K562 (cell line): ENCODE results near the gene RHBDL3. TPM values are rescaled to one million over a fixed set of nuclear protein-coding genes. Genes with fewer than 3 reads are reported as not detected.
"Not testable (repeated sequence)": the region's sequence is repeated elsewhere in the genome, so short reads cannot be mapped to it uniquely, and the experiment has no call there.

Source experiments
- ATAC-seq: fragments of 200-7000 bp; cut with Tn5 transposase; 3 replicates; pipeline ENCODE4 v1.9.1; 2020; ENCODE audit warnings: moderate library complexity
- BruUV-seq: library from RNA; stranded (reverse); fragments of 400-500 nt; replicated peaks from 2 replicates; lab custom pipeline; 2021; lab: Mats Ljungman, UMichigan
- CTCF ChIA-PET: fragments of 300-600 bp; formaldehyde crosslinking; extraction: SDS; loops from one replicate; lab custom pipeline; 2021; ENCODE audit warnings: low intra/inter-chr PET ratio; lab: Yijun Ruan, JAX
- POLR2A ChIA-PET: fragments of 300-600, 350-650 bp; sonication (Branson Sonifier 250); formaldehyde crosslinking; extraction: SDS; loops from one replicate; lab custom pipeline; 2021; ENCODE audit warnings: antibody characterized with exemption, inconsistent platforms; lab: Yijun Ruan, JAX
- DNase-seq, 4 experiments: peaks; one replicate each; pipeline versions ENCODE4 v3.0.0 to v3.0.0-alpha.2; 2011 to 2018; ENCODE audit warnings: low spot score in 3 of 4, mixed read lengths in 3 of 4; ENCODE audit errors: extremely low read depth in 1 of 4
- FAIRE-seq: peaks from 2 replicates; lab custom pipeline; 2011; peaks lifted over from hg19 to GRCh38; lab: Jason Lieb, UNC
- H2AFZ ChIP-seq: 2 replicates; pipeline ENCODE4 v1.6.0; 2011; ENCODE audit warnings: low read depth, low read length, control low read depth, inconsistent platforms
- H3K27ac ChIP-seq: fragments of 200-600 bp; 3 replicates; pipeline ENCODE4 v1.8.0; 2011; ENCODE audit warnings: low read depth, mild to moderate bottlenecking, control low read depth, inconsistent platforms, low read length, moderate library complexity, mixed read lengths; ENCODE audit errors: extremely low read depth
- H3K27me3 ChIP-seq, 2 experiments: fragments of 300-600 bp in 1 of 2; 2 replicates in 1 of 2; 3 replicates in 1 of 2; pipeline versions ENCODE4 v1.6.0 to v1.8.0; 2011; ENCODE audit warnings: inconsistent platforms in 2 of 2, low read length in 2 of 2, mild to moderate bottlenecking in 1 of 2, mixed read lengths in 1 of 2, moderate library complexity in 1 of 2; ENCODE audit not compliant: control insufficient read depth in 2 of 2, insufficient read depth in 2 of 2
- H3K36me3 ChIP-seq: fragments of 300-600 bp; 3 replicates; pipeline ENCODE4 v1.8.0; 2011; ENCODE audit warnings: mild to moderate bottlenecking, low read length, inconsistent platforms; ENCODE audit not compliant: control insufficient read depth, insufficient read depth
- H3K4me1 ChIP-seq, 2 experiments: fragments of 200-600 bp in 1 of 2; replicated peaks in 1 of 2; 2 replicates in 1 of 2; 3 replicates in 1 of 2; pipeline versions ENCODE4 v1.5.1 to v1.8.0; 2011; ENCODE audit warnings: inconsistent platforms in 2 of 2, low read length in 2 of 2, mild to moderate bottlenecking in 1 of 2, mixed read lengths in 1 of 2, moderate library complexity in 1 of 2; ENCODE audit not compliant: control insufficient read depth in 2 of 2, insufficient read depth in 2 of 2
- H3K4me2 ChIP-seq: 2 replicates; pipeline ENCODE4 v1.6.1; 2011; ENCODE audit warnings: low read length, control low read depth, inconsistent platforms, mixed read lengths; ENCODE audit not compliant: insufficient read depth
- H3K4me3 ChIP-seq: fragments of 200-600 bp; sonication (generic), shearing (Covaris generic); 2 replicates; pipeline ENCODE4 v1.5.1; 2016; ENCODE audit warnings: control low read depth, inconsistent platforms
- H3K79me2 ChIP-seq: fragments of 200-600 bp; 3 replicates; pipeline ENCODE4 v1.8.0; 2011; ENCODE audit warnings: low read length, inconsistent platforms; ENCODE audit not compliant: control insufficient read depth, insufficient read depth
- H3K9ac ChIP-seq, 2 experiments: 2 replicates each; pipeline versions ENCODE4 v1.6.0 to v1.6.1; 2011; ENCODE audit warnings: low read depth in 2 of 2, low read length in 2 of 2, control low read depth in 1 of 2, inconsistent platforms in 1 of 2, mild to moderate bottlenecking in 1 of 2, mixed read lengths in 1 of 2; ENCODE audit not compliant: insufficient read depth in 1 of 2
- H3K9me1 ChIP-seq: one replicate; pipeline ENCODE4 v1.6.0; 2011; ENCODE audit warnings: inconsistent platforms, mild to moderate bottlenecking, low read length, moderate library complexity; ENCODE audit not compliant: control insufficient read depth, insufficient read depth
- H3K9me3 ChIP-seq: replicated peaks from 2 replicates; pipeline ENCODE4 v1.5.1; 2011; ENCODE audit warnings: low read depth, low read length, inconsistent platforms; ENCODE audit not compliant: control insufficient read depth, insufficient read depth
- H4K20me1 ChIP-seq: replicated peaks from 2 replicates; pipeline ENCODE4 v1.6.1; 2011; ENCODE audit warnings: low read length, inconsistent platforms, mixed read lengths; ENCODE audit not compliant: control insufficient read depth, insufficient read depth
- ARID2 ChIP-seq: fragments of 450-650 bp; IDR thresholded peaks from 2 replicates; pipeline ENCODE4 v1.6.1; 2017; ENCODE audit warnings: antibody characterized with exemption, mild to moderate bottlenecking
- CREM ChIP-seq: IDR thresholded peaks from 2 replicates; pipeline ENCODE4 v1.6.1; 2014; ENCODE audit warnings: antibody characterized with exemption, low read depth
- JUND ChIP-seq, 2 experiments: IDR thresholded peaks; 2 replicates in 1 of 2; 3 replicates in 1 of 2; pipeline ENCODE4 v1.6.1; 2011; ENCODE audit warnings: borderline replicate concordance in 2 of 2, low read depth in 2 of 2, low read length in 2 of 2, improper control_type of control experiment in 1 of 2, missing biosample characterization in 1 of 2, missing genetic modification characterization in 1 of 2, missing genetic modification reagents in 1 of 2
- KDM1A ChIP-seq, 2 experiments: fragments of 450-650 bp; IDR thresholded peaks; 2 replicates each; pipeline ENCODE4 v1.6.1; 2016; ENCODE audit warnings: mild to moderate bottlenecking in 2 of 2
- MYNN ChIP-seq, 2 experiments: sonication (generic); formaldehyde crosslinking in 1 of 2; IDR thresholded peaks; 2 replicates each; pipeline versions ENCODE4 v1.5.0 to v1.6.1; 2016 to 2020; ENCODE audit warnings: antibody characterized with exemption in 1 of 2, missing genetic modification reagents in 1 of 2
- PTTG1 ChIP-seq: fragments of 450-650 bp; IDR thresholded peaks from 2 replicates; pipeline ENCODE4 v1.6.1; 2016; ENCODE audit warnings: low read depth, mild to moderate bottlenecking, missing genetic modification characterization, missing compliant biosample characterization
- THRAP3 ChIP-seq: fragments of 450-650 bp; IDR thresholded peaks from 2 replicates; pipeline ENCODE4 v1.6.1; 2016; ENCODE audit warnings: mild to moderate bottlenecking, inconsistent platforms, borderline replicate concordance
- XRCC5 ChIP-seq: fragments of 200-400 bp; formaldehyde crosslinking; IDR thresholded peaks from 2 replicates; pipeline ENCODE4 v1.6.1; 2017; ENCODE audit warnings: low read depth, mild to moderate bottlenecking, low read length
- ZBTB7A ChIP-seq: IDR thresholded peaks from 2 replicates; pipeline ENCODE4 v1.6.1; 2011; ENCODE audit warnings: low read depth, mild to moderate bottlenecking, low read length, moderate library complexity, borderline replicate concordance; ENCODE audit not compliant: control insufficient read depth
- ZFPM2 ChIP-seq: fragments of 250-450 bp; sonication (Bioruptor Pico); IDR thresholded peaks from 2 replicates; pipeline ENCODE4 v1.5.1; 2022; ENCODE audit warnings: mild to moderate bottlenecking
- WGBS: fragments of 100-300 bp; shearing (Covaris generic); methylation state at CpG from one replicate; pipeline ENCODE4 v1.1.6; 2016; ENCODE audit warnings: low coverage, mixed read lengths; ENCODE audit not compliant: insufficient coverage; ENCODE audit errors: missing lambda C conversion rate; 5-methylcytosine and 5-hydroxymethylcytosine counted together
- in situ Hi-C: fragments of 300-500 bp; cut with MboI; formaldehyde crosslinking; loops from 4 replicates; pipeline ENCODE4 v1.15.0; 2018; ENCODE audit warnings: inconsistent platforms, mixed read lengths
- intact Hi-C: fragments of 100-400 bp; cut with micrococcal nuclease; formaldehyde crosslinking; loops from 2 replicates; pipeline ENCODE4 v1.14.2; 2022
- polyA plus RNA-seq, 8 experiments: library from polyadenylated mRNA; depleted of rRNA in 4 of 8; stranded (reverse) in 5 of 8; unstranded in 3 of 8; fragments of >200 nt; fragmentation: Nextera tagmentation in 2 of 8; fragmentation: Illumina TruSeq in 1 of 8; extraction: Ambion mirVana in 2 of 8; extraction: Trizol in 1 of 8; gene quantifications; 2 replicates each; pipeline versions ENCODE4 v1.2.1 to v1.2.3, GENCODE V29; 2011 to 2014; ENCODE audit warnings: inconsistent platforms in 1 of 8, missing spikeins in 1 of 8
- total RNA-seq, 7 experiments: library from RNA; depleted of rRNA in 6 of 7; stranded (reverse); fragments of >200 nt in 6 of 7; fragmentation: Illumina TruSeq in 2 of 7; extraction: Trizol in 2 of 7; gene quantifications; 2 replicates each; pipeline versions ENCODE4 v1.2.1 to v1.2.3, GENCODE V29; 2011 to 2021; ENCODE audit warnings: low replicate concordance in 1 of 7
- TF ChIP-seq, protein P1 (sequence below): fragments of 250-450 bp; sonication (Bioruptor Pico); IDR thresholded peaks from 2 replicates; pipeline ENCODE4 v1.4.0; 2020; ENCODE audit warnings: mild to moderate bottlenecking
- TF ChIP-seq, protein P2 (sequence below): fragments of 450-650 bp; IDR thresholded peaks from 2 replicates; pipeline ENCODE4 v1.6.1; 2014; ENCODE audit warnings: low read depth, mild to moderate bottlenecking, moderate library complexity, borderline replicate concordance
- TF ChIP-seq, protein P3 (sequence below): fragments of 450-650 bp; IDR thresholded peaks from 2 replicates; pipeline ENCODE4 v1.6.1; 2018; ENCODE audit not compliant: partially characterized antibody

RHBDL3 gene
- total and polyA plus RNA-seq, 9 of the 15 experiments (the other 6 are each of a cell fraction or from before 2014, with no cell fraction given), result 0.06 to 0.31 (median 0.09) TPM; not detected in 4

DNA sequence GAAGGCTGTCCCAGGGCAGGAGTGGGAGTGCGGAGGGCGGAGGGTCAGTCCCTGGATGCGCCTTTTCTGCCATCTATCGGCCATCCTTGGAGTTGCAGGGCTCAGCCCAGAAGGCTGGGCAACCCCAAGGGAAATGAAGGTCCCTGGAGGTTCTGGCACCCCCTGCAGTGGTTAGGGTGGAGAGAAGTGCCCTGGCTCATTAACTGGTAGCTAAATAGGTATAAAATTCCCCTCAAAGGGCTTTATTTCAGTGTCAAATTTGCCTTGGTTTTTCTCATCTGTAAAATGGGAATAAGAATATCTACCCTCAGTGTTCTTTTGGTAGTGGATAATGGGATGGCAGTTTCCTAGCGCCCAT is 53.9 kb downstream of the RHBDL3 start (continued):
- TF ChIP-seq, protein P1, sequence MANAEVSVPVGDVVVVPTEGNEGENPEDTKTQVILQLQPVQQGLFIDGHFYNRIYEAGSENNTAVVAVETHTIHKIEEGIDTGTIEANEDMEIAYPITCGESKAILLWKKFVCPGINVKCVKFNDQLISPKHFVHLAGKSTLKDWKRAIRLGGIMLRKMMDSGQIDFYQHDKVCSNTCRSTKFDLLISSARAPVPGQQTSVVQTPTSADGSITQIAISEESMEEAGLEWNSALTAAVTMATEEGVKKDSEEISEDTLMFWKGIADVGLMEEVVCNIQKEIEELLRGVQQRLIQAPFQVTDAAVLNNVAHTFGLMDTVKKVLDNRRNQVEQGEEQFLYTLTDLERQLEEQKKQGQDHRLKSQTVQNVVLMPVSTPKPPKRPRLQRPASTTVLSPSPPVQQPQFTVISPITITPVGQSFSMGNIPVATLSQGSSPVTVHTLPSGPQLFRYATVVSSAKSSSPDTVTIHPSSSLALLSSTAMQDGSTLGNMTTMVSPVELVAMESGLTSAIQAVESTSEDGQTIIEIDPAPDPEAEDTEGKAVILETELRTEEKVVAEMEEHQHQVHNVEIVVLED, result no peak
- TF ChIP-seq, protein P2, sequence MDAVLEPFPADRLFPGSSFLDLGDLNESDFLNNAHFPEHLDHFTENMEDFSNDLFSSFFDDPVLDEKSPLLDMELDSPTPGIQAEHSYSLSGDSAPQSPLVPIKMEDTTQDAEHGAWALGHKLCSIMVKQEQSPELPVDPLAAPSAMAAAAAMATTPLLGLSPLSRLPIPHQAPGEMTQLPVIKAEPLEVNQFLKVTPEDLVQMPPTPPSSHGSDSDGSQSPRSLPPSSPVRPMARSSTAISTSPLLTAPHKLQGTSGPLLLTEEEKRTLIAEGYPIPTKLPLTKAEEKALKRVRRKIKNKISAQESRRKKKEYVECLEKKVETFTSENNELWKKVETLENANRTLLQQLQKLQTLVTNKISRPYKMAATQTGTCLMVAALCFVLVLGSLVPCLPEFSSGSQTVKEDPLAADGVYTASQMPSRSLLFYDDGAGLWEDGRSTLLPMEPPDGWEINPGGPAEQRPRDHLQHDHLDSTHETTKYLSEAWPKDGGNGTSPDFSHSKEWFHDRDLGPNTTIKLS, result no peak
- TF ChIP-seq THRAP3, result no peak
- TF ChIP-seq PTTG1 (tag), result no peak
- TF ChIP-seq CREM, result peak; percentile 29; the same call in 1 of the 2 replicates
- TF ChIP-seq XRCC5, result peak; percentile 49; the same call in 1 of the 2 replicates
- peak; percentile 85 for TF ChIP-seq ARID2
- TF ChIP-seq ZFPM2 (CRISPR knock-in tag), result no peak
- 0 out of 2 replicates have a peak, but pooled peaks have one; percentile 21 for TF ChIP-seq MYNN (IDR thresholded peaks at IDR 0.05)
- no peak for TF ChIP-seq MYNN (CRISPR knock-in tag; IDR thresholded peaks at IDR 0.05)
- TF ChIP-seq JUND (IDR thresholded peaks at IDR 0.05; ENCODE audit: borderline replicate concordance, low read depth, low read length), result peak; percentile 40; the same call in 1 of the 2 replicates
- no peak for TF ChIP-seq JUND (tag; IDR thresholded peaks at IDR 0.05; ENCODE audit: borderline replicate concordance, low read depth, low read length)
- TF ChIP-seq ZBTB7A, result 0 out of 2 replicates have a peak, but pooled peaks have one; percentile 37
- peak; percentile 30 to 70; a peak in 1 of 4 replicates for TF ChIP-seq KDM1A (IDR thresholded peaks at IDR 0.05)
- TF ChIP-seq, protein P3, sequence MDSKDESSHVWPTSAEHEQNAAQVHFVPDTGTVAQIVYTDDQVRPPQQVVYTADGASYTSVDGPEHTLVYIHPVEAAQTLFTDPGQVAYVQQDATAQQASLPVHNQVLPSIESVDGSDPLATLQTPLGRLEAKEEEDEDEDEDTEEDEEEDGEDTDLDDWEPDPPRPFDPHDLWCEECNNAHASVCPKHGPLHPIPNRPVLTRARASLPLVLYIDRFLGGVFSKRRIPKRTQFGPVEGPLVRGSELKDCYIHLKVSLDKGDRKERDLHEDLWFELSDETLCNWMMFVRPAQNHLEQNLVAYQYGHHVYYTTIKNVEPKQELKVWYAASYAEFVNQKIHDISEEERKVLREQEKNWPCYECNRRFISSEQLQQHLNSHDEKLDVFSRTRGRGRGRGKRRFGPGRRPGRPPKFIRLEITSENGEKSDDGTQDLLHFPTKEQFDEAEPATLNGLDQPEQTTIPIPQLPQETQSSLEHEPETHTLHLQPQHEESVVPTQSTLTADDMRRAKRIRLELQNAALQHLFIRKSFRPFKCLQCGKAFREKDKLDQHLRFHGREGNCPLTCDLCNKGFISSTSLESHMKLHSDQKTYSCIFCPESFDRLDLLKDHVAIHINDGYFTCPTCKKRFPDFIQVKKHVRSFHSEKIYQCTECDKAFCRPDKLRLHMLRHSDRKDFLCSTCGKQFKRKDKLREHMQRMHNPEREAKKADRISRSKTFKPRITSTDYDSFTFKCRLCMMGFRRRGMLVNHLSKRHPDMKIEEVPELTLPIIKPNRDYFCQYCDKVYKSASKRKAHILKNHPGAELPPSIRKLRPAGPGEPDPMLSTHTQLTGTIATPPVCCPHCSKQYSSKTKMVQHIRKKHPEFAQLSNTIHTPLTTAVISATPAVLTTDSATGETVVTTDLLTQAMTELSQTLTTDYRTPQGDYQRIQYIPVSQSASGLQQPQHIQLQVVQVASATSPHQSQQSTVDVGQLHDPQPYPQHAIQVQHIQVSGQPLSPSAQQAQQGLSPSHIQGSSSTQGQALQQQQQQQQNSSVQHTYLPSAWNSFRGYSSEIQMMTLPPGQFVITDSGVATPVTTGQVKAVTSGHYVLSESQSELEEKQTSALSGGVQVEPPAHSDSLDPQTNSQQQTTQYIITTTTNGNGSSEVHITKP, result no peak

DNA sequence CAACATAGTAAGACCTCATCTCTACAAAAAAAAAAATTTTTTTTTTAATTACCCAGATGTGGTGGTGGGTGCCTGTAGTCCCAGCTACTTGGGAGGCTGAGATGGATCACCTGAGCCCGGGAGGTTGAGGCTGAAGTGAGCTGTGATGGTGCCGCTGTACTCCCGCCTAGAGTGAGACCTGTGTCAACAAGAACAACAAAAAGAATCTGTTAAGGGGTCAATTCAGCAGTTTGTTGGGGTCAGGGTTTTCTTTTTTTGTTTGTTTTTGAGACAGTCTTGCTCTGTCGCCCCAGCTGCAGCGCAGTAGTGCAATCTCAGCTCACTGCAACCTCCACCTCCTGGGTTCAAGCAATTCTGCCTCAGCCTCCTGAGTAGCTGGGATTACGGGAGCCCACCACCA is 54.4 kb downstream of the RHBDL3 start:
- intact Hi-C loops, H3K4me2 ChIP-seq, H2AFZ ChIP-seq, ATAC-seq, H3K36me3 ChIP-seq, H3K9me3 ChIP-seq, H4K20me1 ChIP-seq, FAIRE-seq, H3K4me1 ChIP-seq, H3K27ac ChIP-seq, H3K9ac ChIP-seq, H3K79me2 ChIP-seq, H3K4me3 ChIP-seq, H3K9me1 ChIP-seq, BruUV-seq, DNase-seq, in situ Hi-C loops: not testable (repeated sequence)
- 72% methylated on average over 4 of the region's 6 CpGs for whole genome bisulfite sequencing
- peaks cover 10 to 11% of the 10 kb centered on the region in 2 experiments; a peak in 4 of 5 replicates for H3K27me3 ChIP-seq
- ChIA-PET CTCF (interaction anchor here (3.3 kb wide), 1 partner anchor 67 kb away, joined by 30 read pairs; no protein-coding TSS in a partner anchor), POLR2A (interaction anchor here (1.4 kb wide), 1 partner anchor 13 kb away, joined by 5 read pairs; no protein-coding TSS in a partner anchor)
